GM12878 (cell line): Measurements from ENCODE around the gene GPR17. TPM values are rescaled to one million over a fixed set of nuclear protein-coding genes. Genes with fewer than 3 reads are reported as not detected.

Experiments used
- ATAC-seq: fragments of 200-7000 bp; cut with Tn5 transposase; 3 replicates; pipeline ENCODE4 v1.9.1; 2020; ENCODE audit warnings: mild to moderate bottlenecking, moderate library complexity
- BruUV-seq: library from RNA; stranded (reverse); fragments of 400-500 nt; replicated peaks from 2 replicates; lab custom pipeline; 2021; lab: Mats Ljungman, UMichigan
- CTCF ChIA-PET: fragments of 300-600 bp; sonication (Branson Sonifier 250); formaldehyde crosslinking; extraction: SDS; loops from one replicate; lab custom pipeline; 2021; ENCODE audit warnings: inconsistent platforms; lab: Yijun Ruan, JAX
- POLR2A ChIA-PET: fragments of 350-600 bp; formaldehyde crosslinking; extraction: SDS; loops from one replicate; lab custom pipeline; 2021; ENCODE audit warnings: inconsistent platforms; lab: Charles Lee
- RAD21 ChIA-PET: fragments of 300-600 bp; sonication (Branson Sonifier 250); formaldehyde crosslinking; loops from one replicate; lab custom pipeline; 2023; ENCODE audit warnings: antibody characterized with exemption; ENCODE audit not compliant: unreplicated experiment; lab: Charles Lee
- SMC1A ChIA-PET: fragments of 300-600 bp; sonication (Branson Sonifier 250); formaldehyde crosslinking; loops from one replicate; lab custom pipeline; 2023; ENCODE audit not compliant: unreplicated experiment, uncharacterized antibody; lab: Charles Lee
- DNase-seq: peaks from one replicate; pipeline ENCODE4 v3.0.0-alpha.2; 2011; ENCODE audit warnings: low read depth, low spot score
- FAIRE-seq: peaks from 3 replicates; lab custom pipeline; 2011; peaks lifted over from hg19 to GRCh38; lab: Jason Lieb, UNC
- H2AFZ ChIP-seq: 2 replicates; pipeline ENCODE4 v1.6.0; 2011; ENCODE audit warnings: low read depth, low read length, control low read depth; ENCODE audit not compliant: control insufficient read depth
- H3K27ac ChIP-seq: 2 replicates; pipeline ENCODE4 v1.5.1; 2011; ENCODE audit warnings: control low read depth; ENCODE audit not compliant: control insufficient read depth, insufficient read depth
- H3K27me3 ChIP-seq, 2 experiments: replicated peaks in 1 of 2; 2 replicates each; pipeline versions ENCODE4 v1.6.0 to v1.6.1; 2011; ENCODE audit warnings: low read length in 1 of 2; ENCODE audit not compliant: control insufficient read depth in 2 of 2, insufficient read depth in 2 of 2
- H3K36me3 ChIP-seq, 2 experiments: 2 replicates each; pipeline ENCODE4 v1.5.1; 2011; ENCODE audit warnings: low read length in 1 of 2; ENCODE audit not compliant: control insufficient read depth in 2 of 2, insufficient read depth in 2 of 2
- H3K4me1 ChIP-seq: 2 replicates; pipeline ENCODE4 v1.6.1; 2011; ENCODE audit warnings: mild to moderate bottlenecking, low read length, moderate library complexity, mixed read lengths; ENCODE audit not compliant: control insufficient read depth, insufficient read depth
- H3K4me2 ChIP-seq: 2 replicates; pipeline ENCODE4 v1.6.0; 2011; ENCODE audit warnings: control low read depth; ENCODE audit not compliant: control insufficient read depth, insufficient read depth
- H3K4me3 ChIP-seq: fragments of 200-600 bp; sonication (generic); 2 replicates; pipeline ENCODE4 v1.5.1; 2016
- H3K79me2 ChIP-seq: 2 replicates; pipeline ENCODE4 v1.6.0; 2011; ENCODE audit warnings: low read length; ENCODE audit not compliant: control insufficient read depth, insufficient read depth
- H3K9ac ChIP-seq: 2 replicates; pipeline ENCODE4 v1.8.0; 2011; ENCODE audit warnings: low read length, control low read depth, mixed read lengths; ENCODE audit not compliant: control insufficient read depth, insufficient read depth
- H3K9me3 ChIP-seq: replicated peaks from 3 replicates; pipeline ENCODE4 v1.5.1; 2011; ENCODE audit warnings: mild to moderate bottlenecking, low read length; ENCODE audit not compliant: control insufficient read depth, insufficient read depth
- H4K20me1 ChIP-seq: 2 replicates; pipeline ENCODE4 v1.6.0; 2011; ENCODE audit not compliant: control insufficient read depth, insufficient read depth
- BACH1 ChIP-seq: fragments of 450-650 bp; IDR thresholded peaks from 2 replicates; pipeline ENCODE4 v1.6.1; 2017; ENCODE audit warnings: mild to moderate bottlenecking, borderline replicate concordance
- CEBPB ChIP-seq, 2 experiments: fragments of 150-350 bp in 1 of 2; IDR thresholded peaks; 2 replicates each; pipeline ENCODE4 v1.6.1; 2012 to 2014; ENCODE audit warnings: low read depth in 2 of 2, low read length in 2 of 2, borderline replicate concordance in 1 of 2, inconsistent platforms in 1 of 2
- CEBPZ ChIP-seq: fragments of 150-350 bp; IDR thresholded peaks from 2 replicates; pipeline ENCODE4 v1.6.1; 2016; ENCODE audit warnings: low read depth, low read length
- EP300 ChIP-seq, 2 experiments: fragments of 150-350 bp in 1 of 2; IDR thresholded peaks; 2 replicates each; pipeline ENCODE4 v1.6.1; 2011 to 2012; ENCODE audit warnings: low read depth in 2 of 2, low read length in 2 of 2, borderline replicate concordance in 1 of 2, improper control_type of control experiment in 1 of 2, inconsistent platforms in 1 of 2; ENCODE audit not compliant: control insufficient read depth in 1 of 2
- HSF1 ChIP-seq: fragments of 150-350 bp; IDR thresholded peaks from 2 replicates; pipeline ENCODE4 v1.6.1; 2014; ENCODE audit warnings: mild to moderate bottlenecking, low read depth, low read length
- NFYA ChIP-seq: IDR thresholded peaks from 2 replicates; pipeline ENCODE4 v1.6.1; 2011; ENCODE audit warnings: low read depth, mild to moderate bottlenecking, low read length, improper control_type of control experiment, borderline replicate concordance
- NKRF ChIP-seq: fragments of 450-650 bp; conservative IDR thresholded peaks from 2 replicates; pipeline ENCODE4 v1.6.1; 2017; ENCODE audit warnings: mild to moderate bottlenecking, moderate library complexity
- POU2F2 ChIP-seq: IDR thresholded peaks from 3 replicates; pipeline ENCODE4 v1.6.1; 2011; ENCODE audit warnings: low read depth, mild to moderate bottlenecking, low read length, borderline replicate concordance
- STAT3 ChIP-seq: IDR thresholded peaks from 2 replicates; pipeline ENCODE4 v1.6.1; 2011; ENCODE audit warnings: low read depth, low read length, improper control_type of control experiment
- SUPT20H ChIP-seq: IDR thresholded peaks from 2 replicates; pipeline ENCODE4 v1.6.1; 2011; ENCODE audit warnings: low read depth, mild to moderate bottlenecking, low read length, moderate library complexity, borderline replicate concordance; ENCODE audit not compliant: control insufficient read depth
- ZNF622 ChIP-seq: fragments of 450-650 bp; IDR thresholded peaks from 2 replicates; pipeline ENCODE4 v1.6.1; 2017; ENCODE audit warnings: mild to moderate bottlenecking, inconsistent platforms
- WGBS: methylation state at CpG from one replicate; pipeline ENCODE4 v1.1.6; 2016; ENCODE audit warnings: low lambda C conversion rate; ENCODE audit not compliant: insufficient replicate concordance, insufficient coverage; ENCODE audit errors: missing lambda C conversion rate; 5-methylcytosine and 5-hydroxymethylcytosine counted together
- in situ Hi-C: fragments of 300-500 bp; cut with MboI; formaldehyde crosslinking; loops from 9 replicates; pipeline ENCODE4 v1.14.3; 2018; ENCODE audit warnings: mixed read lengths
- intact Hi-C: fragments of 100-400 bp; cut with micrococcal nuclease; formaldehyde crosslinking; loops from one replicate; pipeline ENCODE4 v1.14.2; 2022; ENCODE audit not compliant: unreplicated experiment
- polyA plus RNA-seq, 11 experiments: library from polyadenylated mRNA; depleted of rRNA in 4 of 11; unstranded in 6 of 11; stranded (reverse) in 5 of 11; fragments of >200 nt; fragmentation: Nextera tagmentation in 4 of 11; fragmentation: Illumina TruSeq in 1 of 11; extraction: Ambion mirVana in 4 of 11; extraction: Trizol in 1 of 11; gene quantifications; 1 replicate in 1 of 11; 2 replicates in 10 of 11; pipeline versions ENCODE4 v1.2.1 to v1.2.3, GENCODE V29; 2011 to 2016; ENCODE audit warnings: inconsistent platforms in 2 of 11, missing spikeins in 2 of 11, low read depth in 1 of 11
- total RNA-seq, 4 experiments: library from RNA; depleted of rRNA in 3 of 4; stranded (reverse); fragments of >200 nt in 3 of 4; fragmentation: Illumina TruSeq in 1 of 4; extraction: Trizol in 1 of 4; gene quantifications; 2 replicates each; pipeline versions ENCODE4 v1.2.1 to v1.2.3, GENCODE V29; 2013 to 2021
- TF ChIP-seq, protein P1 (sequence below): fragments of 450-650 bp; IDR thresholded peaks from 2 replicates; pipeline ENCODE4 v1.6.1; 2017; ENCODE audit warnings: mild to moderate bottlenecking

Gene GPR17
- total and polyA plus RNA-seq, 10 of the 15 experiments (the other 5 are each of a cell fraction or from before 2014, with no cell fraction given) = not detected

DNA sequence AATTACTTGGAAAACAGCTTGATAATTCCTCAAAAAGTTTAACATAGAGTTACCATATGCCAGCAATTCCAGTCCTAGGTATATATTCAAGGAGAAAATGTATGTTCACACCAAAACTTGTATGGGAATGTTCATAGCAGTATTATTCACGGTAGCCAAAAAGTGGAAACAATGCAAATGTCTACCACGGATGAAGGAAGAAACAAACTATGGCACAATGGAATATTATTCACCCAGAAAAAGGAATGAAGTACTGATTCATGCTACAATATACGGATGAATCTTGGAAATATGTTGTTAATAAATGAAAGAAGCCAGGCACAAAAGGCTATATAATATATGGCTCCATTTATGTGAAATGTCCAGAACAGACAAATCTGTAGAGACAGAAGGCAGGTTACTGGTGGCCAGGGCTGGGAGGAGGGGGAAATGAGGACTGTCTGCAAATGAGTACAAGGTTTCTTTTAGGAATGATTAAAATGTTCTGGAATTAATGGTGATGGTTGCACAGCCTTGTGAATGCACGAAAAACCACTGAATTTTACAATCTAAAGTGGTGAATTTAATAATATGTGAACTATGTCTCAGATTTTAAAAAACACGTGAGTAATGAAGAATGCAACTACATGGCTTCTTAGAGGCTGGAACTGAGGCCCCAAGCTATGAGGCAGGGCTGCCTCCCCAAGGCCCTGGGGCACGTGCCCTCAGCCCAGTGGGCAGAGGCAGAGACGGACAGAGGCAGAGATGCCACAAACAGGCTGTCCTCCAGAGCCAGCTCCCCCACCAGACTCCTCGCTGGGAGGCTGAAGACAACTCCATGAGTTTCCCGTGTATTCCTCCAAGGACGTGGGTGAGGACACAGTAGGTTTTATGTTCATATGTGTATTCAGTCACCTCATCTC is 24.4 kb downstream of the GPR17 start:
- Histone ChIP-seq H3K4me3 (no peak overlapping the region), H3K36me3 (no peaks in the 10 kb centered on the region), H3K9me3 (no peaks in the 10 kb centered on the region), H3K9ac (no peak overlapping the region), H3K4me1 (no peaks in the 10 kb centered on the region), H3K27me3 (peaks cover 3 to 10% of the 10 kb centered on the region in 2 experiments; a peak in 3 of 4 replicates), H3K4me2 (no peak overlapping the region), H3K79me2 (no peaks in the 10 kb centered on the region), H4K20me1 (no peaks in the 10 kb centered on the region), H3K27ac (no peak overlapping the region), H2AFZ (no peak overlapping the region)
- ChIA-PET CTCF (no interaction called here), POLR2A (no interaction called here), SMC1A (no interaction called here), RAD21 (interaction anchor here (0.7 kb wide), 1 partner anchor 39 kb away, joined by 3 read pairs; no protein-coding TSS in a partner anchor)
- FAIRE-seq = no peak
- no TSS peak for BruUV-seq
- intact Hi-C loops (no loop called here), in situ Hi-C loops (no loop called here)
- WGBS = 33% methylated on average over 10 of the region's 10 CpGs
- no peak for DNase-seq
- no peak for TF ChIP-seq NKRF
- TF ChIP-seq ZNF622 = no peak
- TF ChIP-seq NFYA = no peak
- TF ChIP-seq, protein P1, sequence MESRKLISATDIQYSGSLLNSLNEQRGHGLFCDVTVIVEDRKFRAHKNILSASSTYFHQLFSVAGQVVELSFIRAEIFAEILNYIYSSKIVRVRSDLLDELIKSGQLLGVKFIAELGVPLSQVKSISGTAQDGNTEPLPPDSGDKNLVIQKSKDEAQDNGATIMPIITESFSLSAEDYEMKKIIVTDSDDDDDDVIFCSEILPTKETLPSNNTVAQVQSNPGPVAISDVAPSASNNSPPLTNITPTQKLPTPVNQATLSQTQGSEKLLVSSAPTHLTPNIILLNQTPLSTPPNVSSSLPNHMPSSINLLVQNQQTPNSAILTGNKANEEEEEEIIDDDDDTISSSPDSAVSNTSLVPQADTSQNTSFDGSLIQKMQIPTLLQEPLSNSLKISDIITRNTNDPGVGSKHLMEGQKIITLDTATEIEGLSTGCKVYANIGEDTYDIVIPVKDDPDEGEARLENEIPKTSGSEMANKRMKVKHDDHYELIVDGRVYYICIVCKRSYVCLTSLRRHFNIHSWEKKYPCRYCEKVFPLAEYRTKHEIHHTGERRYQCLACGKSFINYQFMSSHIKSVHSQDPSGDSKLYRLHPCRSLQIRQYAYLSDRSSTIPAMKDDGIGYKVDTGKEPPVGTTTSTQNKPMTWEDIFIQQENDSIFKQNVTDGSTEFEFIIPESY = no peak
- no peak for TF ChIP-seq STAT3
- TF ChIP-seq POU2F2 = no peak
- TF ChIP-seq HSF1 = no peak
- TF ChIP-seq CEBPZ = no peak
- no peak for TF ChIP-seq BACH1
- no peak for TF ChIP-seq SUPT20H
- no peak for TF ChIP-seq CEBPB (IDR thresholded peaks at IDR 0.05; ENCODE audit: borderline replicate concordance in 1 of 2, low read depth in 2 of 2, low read length in 2 of 2)
- TF ChIP-seq EP300 (IDR thresholded peaks at IDR 0.05; ENCODE audit: borderline replicate concordance in 1 of 2, control insufficient read depth in 1 of 2, low read depth in 2 of 2, low read length in 2 of 2) = no peak
- ATAC-seq = no peak
